DND-41 (cell line): Measurements from ENCODE around the gene ZFAND2A.

Experiments used
- EZH2 ChIP-seq: IDR thresholded peaks from 3 replicates; pipeline ENCODE4 v1.6.1; 2012; ENCODE audit warnings: borderline replicate concordance, low read depth, mild to moderate bottlenecking, moderate library complexity, low read length, inconsistent platforms; ENCODE audit not compliant: severe bottlenecking
- TF ChIP-seq, protein P1 (sequence below): IDR thresholded peaks from 2 replicates; pipeline ENCODE4 v1.5.1; 2012; ENCODE audit warnings: borderline replicate concordance, low read length, moderate library complexity, mild to moderate bottlenecking; ENCODE audit not compliant: poor library complexity, severe bottlenecking; ENCODE audit errors: extremely low read depth

DNA sequence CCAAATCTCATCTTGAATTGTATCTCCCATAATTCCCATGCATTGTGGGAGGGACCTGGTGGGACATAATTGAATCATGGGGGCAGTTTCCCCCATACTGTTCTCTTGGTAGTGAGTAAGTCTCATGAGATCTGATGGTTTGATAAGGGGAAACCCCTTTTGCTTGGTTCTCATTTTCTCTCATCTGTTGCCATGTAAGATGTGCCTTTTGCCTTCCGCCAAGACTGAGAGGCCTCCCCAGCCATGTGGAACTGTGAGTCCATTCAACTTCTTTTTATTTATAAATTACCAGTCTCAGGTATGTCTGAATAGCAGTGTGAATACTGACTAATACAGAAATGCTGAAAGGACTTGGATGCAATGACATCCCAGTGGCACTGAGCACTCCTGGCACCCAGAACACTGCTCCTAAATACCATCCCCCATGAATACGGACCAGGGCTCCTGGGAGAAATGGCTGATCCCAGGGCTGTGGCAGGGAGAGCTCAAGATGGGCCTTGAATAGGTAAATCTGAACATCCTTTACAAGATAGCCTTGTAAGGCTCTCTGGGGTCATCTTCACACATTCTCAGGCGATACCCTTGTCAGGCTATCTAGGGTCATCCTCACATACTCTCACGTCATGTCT, 19.4 kb downstream of the ZFAND2A start:
- TF ChIP-seq, protein P1, sequence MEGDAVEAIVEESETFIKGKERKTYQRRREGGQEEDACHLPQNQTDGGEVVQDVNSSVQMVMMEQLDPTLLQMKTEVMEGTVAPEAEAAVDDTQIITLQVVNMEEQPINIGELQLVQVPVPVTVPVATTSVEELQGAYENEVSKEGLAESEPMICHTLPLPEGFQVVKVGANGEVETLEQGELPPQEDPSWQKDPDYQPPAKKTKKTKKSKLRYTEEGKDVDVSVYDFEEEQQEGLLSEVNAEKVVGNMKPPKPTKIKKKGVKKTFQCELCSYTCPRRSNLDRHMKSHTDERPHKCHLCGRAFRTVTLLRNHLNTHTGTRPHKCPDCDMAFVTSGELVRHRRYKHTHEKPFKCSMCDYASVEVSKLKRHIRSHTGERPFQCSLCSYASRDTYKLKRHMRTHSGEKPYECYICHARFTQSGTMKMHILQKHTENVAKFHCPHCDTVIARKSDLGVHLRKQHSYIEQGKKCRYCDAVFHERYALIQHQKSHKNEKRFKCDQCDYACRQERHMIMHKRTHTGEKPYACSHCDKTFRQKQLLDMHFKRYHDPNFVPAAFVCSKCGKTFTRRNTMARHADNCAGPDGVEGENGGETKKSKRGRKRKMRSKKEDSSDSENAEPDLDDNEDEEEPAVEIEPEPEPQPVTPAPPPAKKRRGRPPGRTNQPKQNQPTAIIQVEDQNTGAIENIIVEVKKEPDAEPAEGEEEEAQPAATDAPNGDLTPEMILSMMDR, result no peak
- no peak for TF ChIP-seq EZH2
